HT-29 (cell line): ENCODE results near the gene KRTAP10-12. TPM values are rescaled to one million over a fixed set of nuclear protein-coding genes. Genes with fewer than 3 reads are reported as not detected.

ENCODE experiments used
- DNase-seq: peaks from one replicate; pipeline ENCODE4 v3.0.0-alpha.2; 2015; ENCODE audit warnings: low spot score
- total RNA-seq: library from RNA; depleted of rRNA; stranded (reverse); fragments of >200 nt; shearing (Covaris generic); gene quantifications from 2 replicates; pipeline ENCODE4 v1.2.3, GENCODE V29; 2014

KRTAP10-12 gene
- total RNA-seq, 1 experiment from 2014 or later: not detected

DNA sequence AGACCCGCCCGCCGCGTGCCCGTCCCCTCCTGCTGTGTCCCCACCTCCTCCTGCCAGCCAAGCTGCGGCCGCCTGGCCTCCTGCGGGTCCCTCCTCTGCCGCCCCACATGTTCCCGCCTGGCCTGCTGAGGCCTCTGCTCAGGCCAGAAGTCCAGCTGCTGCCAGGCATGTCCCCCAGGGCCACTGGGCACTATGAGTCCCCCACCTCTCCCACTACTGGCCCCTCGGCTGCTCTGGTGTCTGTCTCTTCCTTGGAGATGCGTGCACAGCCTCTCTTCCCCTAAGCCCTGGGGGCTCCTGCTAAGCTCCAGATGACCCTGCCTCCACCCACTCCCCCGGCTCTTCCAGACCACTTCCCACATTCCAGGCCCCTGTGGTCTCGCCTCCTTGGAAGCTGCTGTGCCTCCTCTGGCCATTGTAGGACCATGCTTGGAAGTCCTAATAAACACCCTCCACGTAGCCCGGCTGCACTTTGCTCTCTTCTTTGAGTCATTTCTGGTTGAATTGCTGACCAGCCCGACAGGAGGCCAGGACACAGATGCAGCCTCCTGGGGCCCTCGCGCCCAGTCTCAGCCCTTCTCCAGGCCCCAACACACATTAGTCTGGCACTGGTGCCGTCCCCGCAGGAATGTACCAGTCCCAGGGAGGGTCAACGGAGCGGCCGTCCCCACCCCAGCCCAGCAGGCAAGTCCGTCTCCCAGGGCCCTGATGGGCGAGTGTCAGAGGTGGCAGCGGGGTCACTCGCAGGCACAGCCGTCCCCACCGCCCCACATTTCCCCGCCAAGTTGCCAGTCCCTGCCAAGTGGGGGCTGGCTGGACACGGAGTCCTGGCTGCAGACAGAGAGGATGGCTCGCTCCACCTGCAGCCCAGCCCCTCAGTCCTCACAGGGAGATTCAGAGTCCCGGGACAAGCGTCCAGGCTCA lies 1.1 kb downstream of the KRTAP10-12 start:
- no peak for DNase-seq

DNA sequence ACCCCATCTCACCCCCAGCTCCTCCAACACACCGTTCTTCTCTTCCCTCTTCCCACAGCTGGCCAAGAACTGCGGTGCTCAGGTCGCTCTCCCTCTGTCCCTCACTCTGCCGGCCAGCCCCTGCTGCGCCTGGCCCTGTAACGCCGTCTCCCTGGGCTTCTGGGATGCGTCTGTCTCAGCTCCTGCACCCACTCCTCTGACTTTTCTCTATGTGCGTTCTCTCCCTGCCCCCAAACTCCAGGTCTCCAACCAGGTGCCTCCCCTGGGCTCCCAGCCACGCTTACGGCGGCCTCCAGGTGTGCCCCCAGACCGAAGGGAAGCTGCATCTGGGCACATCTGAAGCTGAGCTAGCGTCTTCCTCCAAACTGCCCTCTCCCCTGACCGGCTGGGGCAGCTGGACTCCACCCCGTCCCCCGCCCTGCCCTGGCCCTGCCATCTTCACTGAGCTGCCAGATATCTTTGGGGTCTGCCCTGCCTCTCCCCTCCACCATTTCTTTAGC lies 2.6 kb downstream of the KRTAP10-12 start:
- no peak for DNase-seq

DNA sequence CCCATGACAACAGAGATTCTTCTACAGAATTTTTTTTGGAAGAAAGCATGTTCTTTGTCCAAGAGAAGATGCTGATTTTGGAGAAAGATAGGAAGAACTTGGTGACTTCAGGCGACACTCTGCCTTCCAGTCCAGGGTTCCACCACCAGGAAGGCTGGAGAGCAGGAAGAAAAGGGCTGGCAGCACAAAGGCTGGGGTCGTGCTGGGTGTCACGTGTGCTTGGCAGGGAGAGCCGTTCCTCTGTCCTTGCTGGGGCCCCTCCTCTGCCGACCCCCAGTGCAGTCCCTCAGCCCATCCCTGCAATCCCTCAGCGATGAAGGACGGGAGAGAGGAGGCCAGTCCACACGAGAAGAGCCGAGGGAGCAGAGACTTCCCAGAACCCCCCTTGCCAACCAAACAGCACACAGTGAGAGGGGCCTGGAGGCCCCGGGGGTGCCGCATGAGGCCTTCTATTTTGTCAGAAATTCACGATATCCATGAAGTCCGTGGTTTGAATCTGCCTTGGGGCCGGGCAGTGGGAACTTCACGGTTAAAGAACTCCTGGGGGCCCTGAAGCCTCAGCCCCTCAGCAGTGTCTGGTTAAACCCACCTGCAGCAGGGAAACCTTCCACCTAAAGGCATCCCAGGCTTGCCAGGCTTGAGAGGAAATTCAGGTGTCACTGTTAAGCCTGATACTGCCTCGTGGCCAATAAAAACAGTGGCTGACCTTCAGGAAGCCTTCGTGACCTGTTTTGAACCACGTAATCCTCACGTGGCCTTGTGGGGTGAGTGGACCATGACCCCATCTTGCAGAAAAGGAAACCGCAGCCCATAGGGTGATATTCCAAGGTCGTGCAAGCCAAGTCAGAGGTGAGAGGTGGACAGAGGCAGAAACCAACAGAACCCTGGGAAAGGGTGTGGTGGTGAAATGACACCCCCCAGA lies 3.4 kb downstream of the KRTAP10-12 start:
- DNase-seq: no peak

DNA sequence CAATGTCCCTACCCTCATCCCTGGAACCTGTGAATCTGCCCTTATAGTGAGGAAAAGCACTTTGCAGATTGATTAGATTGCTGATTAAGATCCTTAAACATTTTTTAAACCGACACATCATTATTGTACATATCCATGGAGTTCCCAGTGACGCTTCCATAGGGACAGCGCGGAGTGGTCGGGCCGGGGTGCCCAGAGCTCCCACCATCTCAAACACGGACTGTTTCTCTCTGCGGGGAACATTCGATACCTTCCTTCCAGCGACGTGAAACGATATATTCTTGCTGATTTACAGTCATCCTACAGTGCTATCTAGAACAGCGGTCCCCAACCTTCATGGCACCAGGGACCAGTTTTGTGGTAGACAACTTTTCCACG lies 4.0 kb downstream of the KRTAP10-12 start:
- DNase-seq: no peak

DNA sequence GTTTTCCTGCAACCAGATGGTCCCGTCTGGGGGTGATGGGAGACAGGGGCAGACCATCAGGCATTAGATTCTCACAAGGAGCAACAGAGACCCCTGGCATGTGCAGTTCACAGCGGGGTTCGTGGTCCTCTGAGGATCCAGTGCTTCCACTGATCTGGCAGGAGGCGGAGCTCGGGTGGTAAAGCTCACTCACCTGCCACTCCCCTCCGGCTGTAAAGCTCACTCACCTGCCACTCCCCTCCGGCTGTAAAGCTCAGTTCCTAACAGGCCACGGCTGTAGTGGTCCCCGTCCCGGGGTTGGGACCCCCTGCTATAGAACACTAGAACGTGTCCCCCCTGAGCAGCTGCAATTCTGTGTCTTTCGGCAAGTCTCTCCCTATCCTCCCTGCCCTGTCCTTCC lies 4.6 kb downstream of the KRTAP10-12 start:
- no peak for DNase-seq

DNA sequence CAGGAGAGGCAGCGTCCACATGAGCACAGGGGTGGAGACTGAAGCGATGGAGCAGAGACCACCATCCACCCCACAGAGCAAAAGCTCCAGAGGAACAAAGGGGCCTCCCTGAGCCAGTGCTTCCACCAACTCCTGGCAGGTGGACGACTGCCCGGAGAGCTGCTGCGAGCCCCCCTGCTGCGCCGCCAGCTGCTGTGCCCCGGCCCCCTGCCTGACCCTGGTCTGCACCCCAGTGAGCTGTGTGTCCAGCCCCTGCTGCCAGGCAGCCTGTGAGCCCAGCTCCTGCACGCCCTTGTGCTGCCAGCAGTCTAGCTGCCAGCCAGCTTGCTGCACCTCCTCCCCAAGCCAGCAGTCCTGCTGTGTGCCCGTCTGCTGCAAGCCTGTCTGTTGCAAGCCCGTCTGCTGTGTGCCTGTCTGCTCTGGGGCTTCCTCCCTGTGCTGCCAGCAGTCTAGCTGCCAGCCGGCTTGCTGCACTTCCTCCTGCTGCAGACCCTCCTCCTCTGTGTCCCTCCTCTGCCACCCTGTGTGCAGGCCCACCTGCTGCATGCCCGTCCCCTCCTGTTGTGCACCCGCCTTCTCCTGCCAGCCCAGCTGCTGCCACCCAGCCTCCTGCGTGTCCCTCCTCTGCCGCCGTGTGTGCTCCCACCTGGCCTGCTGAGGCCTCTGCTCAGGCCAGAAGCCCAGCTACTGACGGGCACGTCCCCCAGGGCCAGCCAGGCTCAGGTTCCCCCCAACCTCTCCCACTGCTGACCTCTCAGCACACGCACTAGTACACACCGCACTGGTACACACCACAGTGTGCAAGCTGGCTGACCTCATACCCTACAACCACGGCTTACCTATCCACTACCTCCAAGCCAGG lies 5.4 kb downstream of the KRTAP10-12 start:
- DNase-seq: no peak

DNA sequence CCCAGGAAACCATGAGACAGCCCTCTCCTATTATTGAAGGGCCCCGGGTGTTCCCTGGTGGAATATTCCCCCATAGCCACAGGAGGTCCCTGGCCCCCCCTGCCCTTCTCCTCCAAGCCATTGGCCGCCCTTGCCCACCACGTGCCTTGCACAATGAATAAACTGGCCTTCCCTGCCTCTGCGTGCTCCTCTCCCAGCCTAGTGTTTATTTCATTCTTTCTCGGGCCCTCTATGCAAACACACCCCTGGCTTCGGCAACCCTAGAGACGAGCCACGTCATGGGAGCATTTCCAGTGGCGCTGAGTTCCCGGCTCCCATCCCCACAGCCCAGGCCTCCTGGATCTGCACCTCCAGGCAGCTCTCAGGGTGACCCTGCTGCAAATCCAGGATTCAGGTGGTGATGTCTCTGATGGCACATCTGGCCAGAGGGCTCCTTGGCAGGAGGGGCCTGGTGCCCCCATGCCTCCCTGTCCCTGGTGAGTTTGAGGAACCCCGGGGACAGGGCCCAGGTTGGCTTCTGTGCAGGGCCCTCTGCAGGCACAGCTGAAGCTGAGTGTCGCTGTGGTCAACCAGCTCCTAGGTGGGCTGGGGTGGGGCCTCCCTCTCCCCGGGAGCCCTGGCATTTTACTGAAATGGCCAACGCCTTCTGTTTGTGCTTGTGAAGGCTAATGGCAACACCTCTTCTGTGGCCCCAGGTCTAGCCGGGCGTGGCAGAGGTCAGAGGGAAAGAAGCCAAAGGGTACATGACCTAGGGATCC lies 6.2 kb downstream of the KRTAP10-12 start:
- DNase-seq: no peak

DNA sequence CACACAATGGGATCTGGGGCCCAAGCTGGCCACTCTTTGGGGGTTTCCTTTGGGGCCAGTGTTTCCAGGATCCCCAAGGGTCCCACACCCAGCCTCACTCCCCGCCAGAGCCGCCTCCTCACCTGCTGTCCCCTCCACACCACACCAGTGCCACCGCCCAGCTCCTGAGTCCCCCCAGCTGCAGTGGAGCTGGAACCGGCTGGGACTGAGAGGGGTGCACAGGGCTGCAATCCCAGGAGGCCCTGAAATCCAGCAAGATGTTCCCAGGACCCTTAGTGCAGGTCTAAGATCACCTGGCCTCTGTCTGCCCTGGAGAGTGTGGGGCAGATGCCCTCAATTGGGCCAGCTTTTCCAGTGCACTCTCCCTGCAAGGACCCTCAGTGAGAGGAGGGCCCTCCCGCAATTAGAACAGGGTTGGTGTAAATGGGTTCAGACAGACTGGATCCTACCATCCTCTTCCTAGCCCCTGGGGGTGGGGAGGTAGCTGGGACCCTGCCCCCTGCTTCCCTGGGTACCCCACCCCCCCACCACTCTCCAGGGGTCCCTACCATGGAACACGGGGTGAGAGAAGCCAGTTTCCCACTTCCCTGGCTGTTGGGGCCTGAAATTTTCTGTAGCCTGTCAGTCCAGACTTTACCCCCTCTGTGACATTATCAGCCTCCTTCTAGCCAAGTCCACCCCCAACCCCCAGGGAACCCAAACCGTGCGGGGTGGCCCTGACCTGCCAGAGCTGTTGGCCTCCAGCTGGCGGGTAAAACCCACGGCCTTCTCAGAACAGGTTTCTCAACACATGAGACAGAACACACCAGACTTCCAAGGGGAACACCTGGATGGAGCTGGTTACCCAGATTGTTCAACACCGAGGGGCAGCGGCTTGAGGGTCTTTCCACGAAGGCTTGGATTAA lies 7.0 kb downstream of the KRTAP10-12 start:
- no peak for DNase-seq

DNA sequence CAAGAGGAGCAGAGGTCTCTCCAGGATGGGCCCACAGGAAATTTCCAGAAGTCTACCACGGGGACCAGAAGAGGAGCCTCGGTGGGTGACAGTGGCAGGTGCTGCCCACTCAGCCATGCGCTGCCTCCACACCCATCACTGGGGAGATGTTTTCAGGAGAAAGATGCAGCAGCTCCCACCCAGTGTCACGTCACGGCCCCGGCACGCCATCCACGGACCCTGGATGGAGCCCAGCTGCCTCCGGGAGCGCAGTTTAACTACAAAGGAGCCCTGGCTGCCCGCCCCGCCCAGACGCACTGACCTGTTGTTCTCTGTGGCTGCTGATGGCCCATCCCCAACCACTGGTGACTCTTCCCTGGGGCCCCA lies 7.6 kb downstream of the KRTAP10-12 start:
- DNase-seq: no peak

DNA sequence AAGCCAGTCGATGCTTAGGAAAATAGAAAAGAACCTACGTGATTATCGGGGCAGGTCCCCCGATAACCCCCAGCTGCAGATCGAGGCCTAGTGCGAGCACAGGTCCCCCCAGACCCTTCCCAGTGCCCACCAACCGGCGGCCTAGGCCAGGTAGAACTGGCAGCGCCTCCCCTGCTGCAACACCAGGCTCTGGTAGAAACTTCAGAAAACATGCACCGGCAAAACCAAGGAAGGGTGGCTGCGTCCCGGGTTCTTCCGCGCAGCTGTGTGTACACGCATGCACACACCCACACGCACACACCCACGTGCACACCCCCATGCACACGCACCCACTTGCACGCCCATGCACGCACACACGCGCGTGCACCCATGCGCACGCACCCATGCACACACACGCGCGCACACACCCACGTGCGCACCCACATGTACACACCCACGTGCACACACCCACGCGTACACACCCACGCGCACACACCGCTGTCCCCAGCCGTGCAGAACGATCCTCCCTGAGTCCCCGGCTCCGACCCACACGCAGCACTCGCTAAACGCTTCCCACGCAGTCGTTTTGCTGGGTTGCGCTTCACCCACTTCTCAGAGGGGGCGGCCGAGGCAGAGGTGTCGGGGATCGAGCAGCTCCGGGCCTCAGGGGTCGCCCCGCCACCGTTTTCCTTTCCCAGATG lies 9.2 kb downstream of the KRTAP10-12 start:
- DNase-seq: no peak

DNA sequence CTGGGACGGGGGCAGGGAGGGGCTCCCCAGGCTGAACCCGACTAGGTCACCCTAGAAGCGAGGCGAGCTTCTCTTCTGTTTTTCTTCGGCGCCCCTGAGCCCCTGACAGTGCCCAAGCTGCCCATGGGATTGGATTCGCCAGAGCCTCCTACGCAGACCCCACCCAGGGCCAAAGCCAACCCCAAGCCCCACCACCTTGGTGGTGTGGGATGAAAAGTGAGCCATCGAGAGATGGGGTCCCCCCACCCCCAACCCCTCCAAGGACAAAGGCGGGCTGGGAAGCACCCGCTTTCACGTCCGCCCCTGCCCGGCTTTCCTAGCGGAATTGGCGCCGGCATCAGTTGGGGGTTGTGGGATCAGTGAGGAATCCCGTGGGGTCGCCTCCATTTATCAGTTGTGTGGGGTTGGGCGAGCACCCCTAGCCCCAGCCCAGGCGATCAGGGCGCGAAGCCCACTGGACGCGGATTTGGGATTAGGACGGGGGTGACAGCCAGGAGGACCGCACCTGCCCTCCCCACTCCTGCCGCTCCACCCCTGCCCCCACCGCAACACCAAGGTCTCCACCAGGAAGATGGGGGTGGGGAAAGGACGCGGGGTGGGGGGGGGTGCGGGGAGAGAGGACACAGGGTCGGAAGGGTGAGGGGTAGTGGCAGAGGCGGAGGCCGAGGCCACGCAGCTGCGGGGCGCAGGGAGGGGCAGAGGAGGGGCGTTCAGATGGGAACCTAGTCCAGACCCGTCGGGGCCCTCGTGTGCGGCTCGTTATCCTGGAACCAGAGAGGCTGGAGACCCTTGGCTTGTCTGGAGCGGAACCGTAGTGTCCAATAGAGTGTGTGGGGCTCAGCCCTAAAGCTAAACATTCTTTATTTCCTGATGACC lies 10.0 kb downstream of the KRTAP10-12 start:
- DNase-seq: no peak

DNA sequence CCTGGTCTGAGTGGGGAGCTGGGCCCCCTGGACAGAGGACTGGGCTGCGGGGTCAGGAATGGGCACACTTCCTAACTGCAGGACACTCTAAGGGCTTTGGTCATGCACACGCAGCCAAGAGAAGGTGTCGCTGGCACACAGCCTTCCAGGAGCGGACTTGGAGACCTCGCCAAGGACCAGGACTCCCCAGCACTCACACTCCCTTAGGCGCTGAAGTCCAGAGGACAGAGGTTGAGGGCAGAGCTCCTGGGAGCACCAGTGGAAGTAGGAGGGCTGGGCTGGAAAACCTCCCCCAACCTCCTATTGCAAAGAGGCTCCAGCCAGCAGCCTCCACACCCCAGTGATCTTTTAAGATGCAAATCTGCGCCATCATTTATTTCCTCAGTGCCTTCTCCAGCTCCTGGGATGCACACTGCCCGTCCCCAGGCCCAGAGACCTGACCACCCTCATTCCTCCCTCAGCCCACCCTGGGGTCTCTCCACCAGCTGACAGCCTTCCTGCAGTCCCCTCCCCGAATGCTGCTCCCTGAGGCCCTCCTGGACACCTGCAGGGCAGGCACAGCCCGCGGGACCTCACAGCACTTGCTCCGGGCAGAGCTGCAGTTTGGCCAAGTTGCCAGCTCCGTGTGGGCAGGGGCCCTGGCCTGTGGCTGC lies 11.4 kb downstream of the KRTAP10-12 start:
- no peak for DNase-seq

DNA sequence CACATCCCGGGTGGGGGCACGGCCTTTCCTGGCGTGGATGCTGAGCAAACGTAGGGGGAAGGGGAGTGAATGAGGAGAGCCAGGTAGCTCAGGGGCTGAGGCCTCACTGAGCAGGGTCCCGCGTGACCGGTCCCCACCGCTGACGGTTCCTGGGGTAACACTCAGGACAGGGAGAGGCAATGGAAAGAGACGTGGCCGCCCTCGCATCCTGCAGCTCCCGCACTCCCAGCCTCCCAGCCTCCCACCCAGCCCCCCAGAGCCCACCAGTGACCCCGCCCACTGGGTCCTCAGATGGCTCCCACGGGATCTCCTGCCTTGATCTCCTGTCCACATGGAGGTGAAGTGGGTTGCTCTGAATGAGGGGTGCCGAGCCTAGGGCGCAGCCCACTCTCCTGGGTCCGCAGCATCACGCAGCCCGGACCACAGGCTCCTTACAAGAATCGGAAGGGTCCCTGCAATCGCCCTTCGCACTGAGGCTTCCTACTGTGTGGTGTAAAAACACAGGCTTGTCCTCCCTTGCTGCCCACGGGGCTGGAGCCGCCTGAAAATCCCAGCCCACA lies 12.0 kb downstream of the KRTAP10-12 start:
- DNase-seq: no peak

DNA sequence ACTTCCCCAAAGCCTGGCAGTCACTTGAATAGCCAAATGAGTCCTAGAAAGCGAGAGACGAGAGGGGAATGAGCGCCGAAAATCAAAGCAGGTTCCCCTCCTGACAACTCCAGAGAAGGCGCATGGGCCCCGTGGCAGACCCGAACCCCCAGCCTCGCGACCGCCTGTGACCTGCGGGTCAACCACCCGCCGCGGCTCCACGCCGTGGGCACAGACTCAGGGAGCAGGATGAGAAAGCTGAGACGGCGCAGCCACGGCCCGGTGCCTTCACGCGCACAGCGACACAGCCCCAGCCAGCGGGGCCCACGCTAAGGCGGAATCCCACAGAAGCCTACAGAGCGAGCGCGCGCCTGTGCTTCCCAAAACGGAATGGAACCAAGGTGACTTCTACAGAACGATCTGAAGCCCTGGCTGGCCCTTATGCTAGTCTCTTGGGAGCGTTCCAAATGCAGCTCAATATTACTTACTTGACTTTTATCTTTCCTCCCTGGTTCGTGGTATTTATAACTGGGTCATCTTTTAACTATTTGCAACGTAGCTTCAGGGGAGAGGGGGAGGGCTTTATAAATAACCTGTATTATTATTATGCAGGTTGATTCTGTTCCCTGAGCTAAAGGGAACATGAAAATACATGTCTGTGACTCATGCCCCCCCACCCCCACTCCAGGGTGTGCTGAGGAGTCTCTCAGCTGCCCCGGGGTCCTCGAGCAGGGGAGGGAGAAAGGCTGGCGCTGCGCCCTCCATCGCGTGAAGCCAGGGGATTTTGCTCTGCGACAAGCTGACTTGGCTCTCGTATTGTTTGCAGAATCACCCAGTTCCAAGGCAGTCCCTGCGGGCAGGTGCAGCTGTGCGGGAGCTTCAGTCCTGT lies 12.7 kb downstream of the KRTAP10-12 start:
- no peak for DNase-seq

DNA sequence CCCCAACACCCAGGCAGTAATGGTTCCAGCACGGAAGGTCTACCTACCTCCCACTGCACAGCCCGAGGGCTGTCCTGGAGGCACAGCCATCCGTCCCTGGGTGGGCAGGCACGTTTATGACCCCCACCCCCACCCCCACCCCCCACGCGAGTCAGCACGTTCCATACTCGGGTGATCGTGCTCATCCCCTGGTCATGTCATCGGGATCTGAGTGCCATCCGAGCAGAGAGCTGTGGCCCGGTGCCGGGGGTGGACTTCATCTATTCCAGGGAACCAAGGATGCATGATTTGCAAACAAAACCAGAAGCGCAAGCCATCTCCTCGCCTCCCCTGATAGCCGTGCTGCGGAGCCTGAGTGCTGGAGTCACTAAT lies 13.3 kb downstream of the KRTAP10-12 start:
- no peak for DNase-seq

DNA sequence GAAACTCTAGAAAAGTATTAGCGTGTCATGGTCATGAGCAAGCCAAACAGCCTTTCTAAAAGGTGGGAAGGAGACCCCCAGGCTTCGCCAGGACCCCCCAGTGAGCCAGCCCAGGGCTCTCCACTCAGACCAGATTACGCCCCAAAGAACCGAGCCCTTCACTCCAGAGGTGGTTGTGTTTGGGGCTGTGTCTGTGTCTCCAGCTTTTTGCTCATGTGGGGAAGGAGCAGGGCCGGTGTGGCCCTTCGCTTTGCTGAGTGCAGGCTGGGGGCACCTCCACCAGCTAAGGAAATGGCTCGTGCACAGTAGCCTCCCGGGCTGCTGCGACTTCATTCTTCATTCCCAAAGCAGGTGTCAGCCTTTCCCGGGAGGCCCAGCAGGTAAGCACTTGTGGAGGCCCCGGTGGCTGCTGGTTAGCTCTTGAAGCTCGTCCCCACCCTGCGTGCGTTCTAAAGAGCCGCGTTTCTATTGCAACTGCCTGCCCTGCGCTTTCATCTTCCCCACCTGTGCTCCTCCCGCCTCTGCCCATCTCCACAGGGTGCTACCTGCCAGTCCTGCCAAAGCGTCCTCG lies 13.9 kb downstream of the KRTAP10-12 start:
- DNase-seq: peak; percentile 10
